H1 (cell line): Measurements from ENCODE around the gene UBN2. TPM values are rescaled to one million over a fixed set of nuclear protein-coding genes. Genes with fewer than 3 reads are reported as not detected.

ENCODE experiments used
- CTCF ChIA-PET: fragments of 300-600 bp; sonication (Branson Sonifier 250); formaldehyde crosslinking; loops from one replicate; lab custom pipeline; 2021; ENCODE audit not compliant: partially characterized antibody; lab: Charles Lee
- POLR2A ChIA-PET: fragments of 300-600 bp; sonication (Branson Sonifier 250); formaldehyde crosslinking; loops from one replicate; lab custom pipeline; 2021; ENCODE audit warnings: inconsistent platforms; ENCODE audit not compliant: partially characterized antibody; lab: Charles Lee
- DNase-seq, 2 experiments: peaks; one replicate each; pipeline versions ENCODE4 v3.0.0 to v3.0.0-alpha.2; 2010 to 2022; ENCODE audit warnings: low spot score in 2 of 2, low read depth in 1 of 2, mixed read lengths in 1 of 2
- FAIRE-seq: peaks from 2 replicates; lab custom pipeline; 2011; peaks lifted over from hg19 to GRCh38; lab: Jason Lieb, UNC
- H2AFZ ChIP-seq: 2 replicates; pipeline ENCODE4 v1.8.1; 2012; ENCODE audit warnings: low read length, inconsistent platforms
- H2AK5ac ChIP-seq: 2 replicates; pipeline ENCODE4 v1.6.1; 2013; ENCODE audit warnings: low read depth, low read length
- H2BK120ac ChIP-seq: replicated peaks from 2 replicates; pipeline ENCODE3; 2013; ENCODE audit warnings: low read depth, low read length, inconsistent platforms
- H2BK12ac ChIP-seq: 2 replicates; pipeline ENCODE4 v1.6.1; 2013; ENCODE audit warnings: low read depth, low read length
- H2BK15ac ChIP-seq: 2 replicates; pipeline ENCODE4 v1.6.1; 2013; ENCODE audit warnings: low read length
- H2BK20ac ChIP-seq: 2 replicates; pipeline ENCODE4 v1.6.1; 2013; ENCODE audit warnings: low read length
- H2BK5ac ChIP-seq: 2 replicates; pipeline ENCODE4 v1.6.1; 2013; ENCODE audit warnings: low read depth, low read length
- H3K14ac ChIP-seq: 2 replicates; pipeline ENCODE4 v1.6.1; 2013; ENCODE audit warnings: inconsistent platforms; ENCODE audit not compliant: insufficient read length
- H3K18ac ChIP-seq: 2 replicates; pipeline ENCODE4 v1.6.1; 2013; ENCODE audit warnings: low read length; ENCODE audit errors: extremely low read depth
- H3K23ac ChIP-seq: 2 replicates; pipeline ENCODE4 v1.6.1; 2013; ENCODE audit warnings: inconsistent platforms; ENCODE audit not compliant: insufficient read length
- H3K23me2 ChIP-seq: 2 replicates; pipeline ENCODE4 v1.6.1; 2013; ENCODE audit warnings: low read depth, low read length
- H3K27ac ChIP-seq: 2 replicates; pipeline ENCODE4 v1.6.1; 2011; ENCODE audit warnings: low read depth, low read length, inconsistent platforms
- H3K27me3 ChIP-seq, 4 experiments: replicated peaks in 1 of 4; 1 replicate in 1 of 4; 2 replicates in 3 of 4; pipeline versions ENCODE4 v1.6.1 to v1.8.1; 2011 to 2013; ENCODE audit warnings: low read length in 3 of 4, mild to moderate bottlenecking in 3 of 4, inconsistent platforms in 2 of 4, mixed read lengths in 2 of 4, moderate library complexity in 1 of 4; ENCODE audit not compliant: control insufficient read depth in 3 of 4, insufficient read depth in 3 of 4; ENCODE audit errors: extremely low read depth in 1 of 4
- H3K36me3 ChIP-seq, 4 experiments: 2 replicates each; pipeline versions ENCODE4 v1.6.1 to v1.8.1; 2011 to 2013; ENCODE audit warnings: mild to moderate bottlenecking in 4 of 4, low read length in 3 of 4, moderate library complexity in 2 of 4, control low read depth in 1 of 4, inconsistent platforms in 1 of 4; ENCODE audit not compliant: insufficient read depth in 4 of 4, control insufficient read depth in 2 of 4
- H3K4ac ChIP-seq: replicated peaks from 2 replicates; pipeline ENCODE3; 2013; ENCODE audit warnings: low read length, low read depth, mixed read lengths, inconsistent platforms; ENCODE audit not compliant: insufficient read length
- H3K4me1 ChIP-seq, 4 experiments: replicated peaks in 1 of 4; 1 replicate in 1 of 4; 2 replicates in 3 of 4; pipeline versions ENCODE4 v1.6.1 to v1.8.1; 2011 to 2013; ENCODE audit warnings: low read length in 3 of 4, inconsistent platforms in 2 of 4, mixed read lengths in 1 of 4; ENCODE audit not compliant: insufficient read depth in 4 of 4, control insufficient read depth in 3 of 4
- H3K4me2 ChIP-seq, 2 experiments: 2 replicates each; pipeline versions ENCODE4 v1.6.1 to v1.8.1; 2011 to 2013; ENCODE audit warnings: low read depth in 2 of 2, low read length in 2 of 2, control low read depth in 1 of 2, inconsistent platforms in 1 of 2, mild to moderate bottlenecking in 1 of 2; ENCODE audit not compliant: insufficient read depth in 1 of 2
- H3K4me3 ChIP-seq, 4 experiments: fragments of 200-600, 300-600 bp in 1 of 4; sonication (generic), shearing (Covaris generic), sonication (Bioruptor Twin) in 1 of 4; 2 replicates each; pipeline versions ENCODE4 v1.5.1 to v1.8.1; 2011 to 2016; ENCODE audit warnings: low read length in 4 of 4, low read depth in 3 of 4, control low read depth in 2 of 4, inconsistent platforms in 2 of 4, mild to moderate bottlenecking in 2 of 4, mixed read lengths in 1 of 4, moderate library complexity in 1 of 4; ENCODE audit not compliant: insufficient read depth in 2 of 4; ENCODE audit errors: extremely low read depth in 1 of 4
- H3K56ac ChIP-seq: replicated peaks from 2 replicates; pipeline ENCODE3; 2013; ENCODE audit warnings: low read depth, mild to moderate bottlenecking, mixed read lengths, low read length, inconsistent platforms; ENCODE audit not compliant: insufficient read length
- H3K79me1 ChIP-seq: 2 replicates; pipeline ENCODE4 v1.6.1; 2013; ENCODE audit warnings: low read depth, low read length, control low read depth
- H3K79me2 ChIP-seq, 2 experiments: 2 replicates each; pipeline versions ENCODE4 v1.6.1 to v1.8.1; 2012 to 2013; ENCODE audit warnings: low read length in 2 of 2, mild to moderate bottlenecking in 2 of 2, inconsistent platforms in 1 of 2; ENCODE audit not compliant: insufficient read depth in 2 of 2, control insufficient read depth in 1 of 2
- H3K9ac ChIP-seq, 4 experiments: replicated peaks in 1 of 4; 1 replicate in 1 of 4; 2 replicates in 3 of 4; pipeline versions ENCODE4 v1.6.1 to v1.8.1; 2011 to 2013; ENCODE audit warnings: low read depth in 3 of 4, low read length in 3 of 4, control low read depth in 2 of 4, mild to moderate bottlenecking in 2 of 4, moderate library complexity in 2 of 4, inconsistent platforms in 1 of 4; ENCODE audit errors: extremely low read depth in 1 of 4
- H3K9me3 ChIP-seq, 2 experiments: 2 replicates each; pipeline versions ENCODE4 v1.6.1 to v1.8.1; 2012 to 2013; ENCODE audit warnings: mild to moderate bottlenecking in 2 of 2, moderate library complexity in 2 of 2, control low read depth in 1 of 2, inconsistent platforms in 1 of 2, low read depth in 1 of 2, low read length in 1 of 2, mixed read lengths in 1 of 2; ENCODE audit not compliant: insufficient read depth in 2 of 2
- H4K20me1 ChIP-seq, 2 experiments: replicated peaks in 1 of 2; 2 replicates each; pipeline versions ENCODE3 to v1.8.1; 2011 to 2013; ENCODE audit warnings: inconsistent platforms in 2 of 2, low read length in 2 of 2, mild to moderate bottlenecking in 1 of 2; ENCODE audit not compliant: insufficient read depth in 2 of 2, control insufficient read depth in 1 of 2
- H4K5ac ChIP-seq: 2 replicates; pipeline ENCODE4 v1.6.1; 2013; ENCODE audit warnings: low read length, low read depth, mixed read lengths, inconsistent platforms; ENCODE audit not compliant: insufficient read length
- H4K8ac ChIP-seq: 2 replicates; pipeline ENCODE4 v1.8.0; 2013; ENCODE audit warnings: mild to moderate bottlenecking, moderate library complexity, low read length, inconsistent platforms; ENCODE audit not compliant: insufficient read depth; ENCODE audit errors: extremely low read depth
- H4K91ac ChIP-seq: replicated peaks from 2 replicates; pipeline ENCODE3; 2013; ENCODE audit warnings: low read length, mixed read lengths, inconsistent platforms; ENCODE audit not compliant: insufficient read length
- ATF3 ChIP-seq: IDR thresholded peaks from 2 replicates; pipeline ENCODE4 v1.6.1; 2011; ENCODE audit warnings: low read depth, mild to moderate bottlenecking, low read length; ENCODE audit not compliant: insufficient read depth
- JUN ChIP-seq: IDR thresholded peaks from 2 replicates; pipeline ENCODE4 v1.6.1; 2011; ENCODE audit warnings: low read depth, mild to moderate bottlenecking, improper control_type of control experiment, low read length
- MAFK ChIP-seq: IDR thresholded peaks from 2 replicates; pipeline ENCODE4 v1.6.1; 2012; ENCODE audit warnings: low read depth, mild to moderate bottlenecking, improper control_type of control experiment, low read length
- MAX ChIP-seq: IDR thresholded peaks from 2 replicates; pipeline ENCODE4 v1.6.1; 2012; ENCODE audit warnings: inconsistent platforms
- POLR2A ChIP-seq, 2 experiments: IDR thresholded peaks; 1 replicate in 1 of 2; 2 replicates in 1 of 2; pipeline ENCODE4 v1.6.1; 2011; ENCODE audit warnings: low read depth in 2 of 2, low read length in 2 of 2, mild to moderate bottlenecking in 2 of 2; ENCODE audit errors: control extremely low read depth in 1 of 2
- POLR2AphosphoS5 ChIP-seq: IDR thresholded peaks from 2 replicates; pipeline ENCODE4 v1.6.1; 2011; ENCODE audit warnings: low read depth, low read length
- WGBS, 2 experiments: shearing (Covaris generic) in 1 of 2; methylation state at CpG; one replicate each; pipeline versions ENCODE4 v1.1.6 to v1.1.7; 2013 to 2015; ENCODE audit warnings: low lambda C conversion rate in 2 of 2, mixed read lengths in 2 of 2, inconsistent platforms in 1 of 2, low coverage in 1 of 2, missing lambda C conversion rate in 1 of 2; ENCODE audit not compliant: insufficient replicate concordance in 2 of 2, insufficient coverage in 1 of 2, insufficient read length in 1 of 2; ENCODE audit errors: extremely low coverage in 1 of 2, missing lambda C conversion rate in 1 of 2; 5-methylcytosine and 5-hydroxymethylcytosine counted together
- polyA plus RNA-seq, 7 experiments: library from polyadenylated mRNA; depleted of rRNA in 3 of 7; stranded (reverse) in 5 of 7; unstranded in 2 of 7; fragments of >200 nt in 5 of 7; fragments of 200-250 nt in 2 of 7; gene quantifications; 1 replicate in 5 of 7; 2 replicates in 1 of 7; 4 replicates in 1 of 7; pipeline versions ENCODE4 v1.2.1 to v1.2.3, GENCODE V29; 2011 to 2013; ENCODE audit warnings: missing spikeins in 2 of 7, mixed read lengths in 2 of 7
- total RNA-seq: library from RNA; stranded (reverse); fragmentation: NEBNext Ultra II Directional; extraction: Animal tissue kit (Norgen Biotek cat#: 25700); gene quantifications from 2 replicates; pipeline ENCODE4 v1.2.1, GENCODE V29; 2021
- TF ChIP-seq, protein P1 (sequence below), 3 experiments: IDR thresholded peaks; 1 replicate in 2 of 3; 2 replicates in 1 of 3; pipeline versions ENCODE4 v1.5.1 to v1.6.1; 2011; ENCODE audit warnings: low read length in 3 of 3, mild to moderate bottlenecking in 3 of 3, inconsistent platforms in 2 of 3, low read depth in 1 of 3, moderate library complexity in 1 of 3; ENCODE audit not compliant: insufficient read depth in 1 of 3; ENCODE audit errors: control extremely low read depth in 1 of 3
- TF ChIP-seq, protein P2 (sequence below): IDR thresholded peaks from 2 replicates; pipeline ENCODE4 v1.6.1; 2012; ENCODE audit warnings: low read length, inconsistent platforms

Gene UBN2
- total and polyA plus RNA-seq, 2 of the 8 experiments (the other 6 are each of a cell fraction or from before 2014, with no cell fraction given) = 4.1 to 39.6 TPM

DNA sequence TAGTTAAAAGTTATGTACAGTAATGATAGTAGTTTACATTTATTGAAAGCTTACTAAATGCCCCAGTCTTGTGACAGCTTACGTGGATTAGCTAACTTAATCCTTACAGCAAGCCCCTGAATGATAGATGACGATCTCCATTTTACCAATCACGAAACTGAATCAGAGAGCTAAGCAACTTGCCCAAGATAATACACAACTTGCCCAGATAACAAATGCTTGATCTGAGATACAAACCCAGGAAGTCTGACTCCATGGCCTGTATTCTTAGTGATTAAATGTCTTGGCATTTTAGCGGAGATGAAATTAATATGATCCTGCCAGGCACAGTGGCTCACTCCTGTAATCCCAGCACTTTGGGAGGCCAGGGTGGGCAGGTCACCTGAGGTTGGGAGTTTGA, 63.2 kb downstream of the UBN2 start:
- Histone ChIP-seq H3K27me3 (no peaks in the 10 kb centered on the region), H3K79me1 (no peaks in the 10 kb centered on the region; the same call in 1 of the 2 replicates), H2BK5ac (no peak overlapping the region), H3K27ac (no peak overlapping the region), H4K8ac (no peak overlapping the region), H3K36me3 (peaks cover 0 to 5% (median 2%) of the 10 kb centered on the region in 4 experiments; a peak in 3 of 8 replicates), H4K20me1 (no peaks in the 10 kb centered on the region), H2BK20ac (no peak overlapping the region), H3K4me1 (no peaks in the 10 kb centered on the region), H3K79me2 (no peaks in the 10 kb centered on the region), H2BK12ac (no peak overlapping the region), H3K56ac (no peak overlapping the region), H3K9me3 (no peaks in the 10 kb centered on the region), H3K18ac (no peak overlapping the region), H3K4me2 (no peak overlapping the region), H2AFZ (no peak overlapping the region), H4K5ac (no peak overlapping the region), H4K91ac (no peak overlapping the region), H3K14ac (no peak overlapping the region), H3K4me3 (no peak overlapping the region), H2BK120ac (no peak overlapping the region), H2AK5ac (no peak overlapping the region), H3K4ac (no peak overlapping the region), H3K23me2 (no peaks in the 10 kb centered on the region), H2BK15ac (no peak overlapping the region), H3K23ac (no peak overlapping the region), H3K9ac (no peak overlapping the region)
- DNase-seq = no peak
- WGBS, 2 experiments = 97% methylated on average over 4 of the region's 4 CpGs; no CpG with 5 or more reads in 1 of the 2 experiments
- no peak for FAIRE-seq
- POLR2A ChIA-PET = interaction anchor here (1.1 kb wide), 2 partner anchors 10 to 17 kb away, joined by 3 to 4 read pairs; no protein-coding TSS in a partner anchor
- CTCF ChIA-PET = interaction anchor here (1.4 to 2.0 kb wide), 3 partner anchors 9 to 26 kb away, joined by 3 to 5 read pairs (median 5); no protein-coding TSS in a partner anchor
- TF ChIP-seq MAFK (no peak), MAX (no peak), JUN (no peak), POLR2AphosphoS5 (no peak), POLR2A (IDR thresholded peaks at IDR 0.05; ENCODE audit: control extremely low read depth in 1 of 2, low read depth in 2 of 2, low read length in 2 of 2) (no peak), ATF3 (no peak)
- TF ChIP-seq, protein P1, sequence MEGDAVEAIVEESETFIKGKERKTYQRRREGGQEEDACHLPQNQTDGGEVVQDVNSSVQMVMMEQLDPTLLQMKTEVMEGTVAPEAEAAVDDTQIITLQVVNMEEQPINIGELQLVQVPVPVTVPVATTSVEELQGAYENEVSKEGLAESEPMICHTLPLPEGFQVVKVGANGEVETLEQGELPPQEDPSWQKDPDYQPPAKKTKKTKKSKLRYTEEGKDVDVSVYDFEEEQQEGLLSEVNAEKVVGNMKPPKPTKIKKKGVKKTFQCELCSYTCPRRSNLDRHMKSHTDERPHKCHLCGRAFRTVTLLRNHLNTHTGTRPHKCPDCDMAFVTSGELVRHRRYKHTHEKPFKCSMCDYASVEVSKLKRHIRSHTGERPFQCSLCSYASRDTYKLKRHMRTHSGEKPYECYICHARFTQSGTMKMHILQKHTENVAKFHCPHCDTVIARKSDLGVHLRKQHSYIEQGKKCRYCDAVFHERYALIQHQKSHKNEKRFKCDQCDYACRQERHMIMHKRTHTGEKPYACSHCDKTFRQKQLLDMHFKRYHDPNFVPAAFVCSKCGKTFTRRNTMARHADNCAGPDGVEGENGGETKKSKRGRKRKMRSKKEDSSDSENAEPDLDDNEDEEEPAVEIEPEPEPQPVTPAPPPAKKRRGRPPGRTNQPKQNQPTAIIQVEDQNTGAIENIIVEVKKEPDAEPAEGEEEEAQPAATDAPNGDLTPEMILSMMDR (IDR thresholded peaks at IDR 0.05; ENCODE audit: control extremely low read depth in 1 of 3, insufficient read depth in 1 of 3, low read depth in 1 of 3, low read length in 3 of 3) = no peak
- TF ChIP-seq, protein P2, sequence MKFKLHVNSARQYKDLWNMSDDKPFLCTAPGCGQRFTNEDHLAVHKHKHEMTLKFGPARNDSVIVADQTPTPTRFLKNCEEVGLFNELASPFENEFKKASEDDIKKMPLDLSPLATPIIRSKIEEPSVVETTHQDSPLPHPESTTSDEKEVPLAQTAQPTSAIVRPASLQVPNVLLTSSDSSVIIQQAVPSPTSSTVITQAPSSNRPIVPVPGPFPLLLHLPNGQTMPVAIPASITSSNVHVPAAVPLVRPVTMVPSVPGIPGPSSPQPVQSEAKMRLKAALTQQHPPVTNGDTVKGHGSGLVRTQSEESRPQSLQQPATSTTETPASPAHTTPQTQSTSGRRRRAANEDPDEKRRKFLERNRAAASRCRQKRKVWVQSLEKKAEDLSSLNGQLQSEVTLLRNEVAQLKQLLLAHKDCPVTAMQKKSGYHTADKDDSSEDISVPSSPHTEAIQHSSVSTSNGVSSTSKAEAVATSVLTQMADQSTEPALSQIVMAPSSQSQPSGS = no peak
